HEK293T (cell line): Measurements from ENCODE around the gene KIAA1328.

Experiments
- CTCF ChIA-PET: fragments of 350-600 bp; formaldehyde crosslinking; extraction: SDS; loops from one replicate; lab custom pipeline; 2021; ENCODE audit warnings: antibody characterized with exemption, inconsistent platforms; lab: Yijun Ruan, JAX
- POLR2A ChIA-PET: fragments of 350-600 bp; formaldehyde crosslinking; extraction: SDS; loops from one replicate; lab custom pipeline; 2020; ENCODE audit warnings: antibody characterized with exemption, inconsistent platforms; lab: Yijun Ruan, JAX
- DNase-seq: peaks from one replicate; pipeline ENCODE4 v3.0.0; 2012; ENCODE audit warnings: mixed read lengths; ENCODE audit errors: extremely low spot score
- ARNT ChIP-seq: fragments of 450-650 bp; IDR thresholded peaks from 2 replicates; pipeline ENCODE4 v1.6.1; 2017; ENCODE audit warnings: mild to moderate bottlenecking
- BHLHE40 ChIP-seq: fragments of 450-650 bp; IDR thresholded peaks from 2 replicates; pipeline ENCODE4 v1.6.1; 2016; ENCODE audit warnings: mild to moderate bottlenecking, moderate library complexity, borderline replicate concordance
- CTBP1 ChIP-seq: fragments of 450-650 bp; IDR thresholded peaks from 2 replicates; pipeline ENCODE4 v1.6.1; 2016; ENCODE audit warnings: borderline replicate concordance
- ELF4 ChIP-seq: fragments of 450-650 bp; IDR thresholded peaks from 2 replicates; pipeline ENCODE4 v1.6.1; 2017; ENCODE audit warnings: antibody characterized with exemption
- FOXA1 ChIP-seq: fragments of 450-650 bp; IDR thresholded peaks from 2 replicates; pipeline ENCODE4 v1.6.1; 2016; ENCODE audit warnings: mild to moderate bottlenecking
- FOXK2 ChIP-seq: fragments of 450-650 bp; IDR thresholded peaks from 2 replicates; pipeline ENCODE4 v1.6.1; 2016; ENCODE audit warnings: mild to moderate bottlenecking
- FOXM1 ChIP-seq: fragments of 450-650 bp; IDR thresholded peaks from 2 replicates; pipeline ENCODE4 v1.6.1; 2017; ENCODE audit warnings: mild to moderate bottlenecking, borderline replicate concordance
- HDGF ChIP-seq: fragments of 450-650 bp; IDR thresholded peaks from 2 replicates; pipeline ENCODE4 v1.6.1; 2017; ENCODE audit warnings: antibody characterized with exemption, borderline replicate concordance
- L3MBTL2 ChIP-seq: fragments of 450-650 bp; conservative IDR thresholded peaks from 2 replicates; pipeline ENCODE4 v1.6.1; 2016; ENCODE audit warnings: mild to moderate bottlenecking
- LEF1 ChIP-seq: fragments of 450-650 bp; IDR thresholded peaks from 2 replicates; pipeline ENCODE4 v1.6.1; 2017; ENCODE audit warnings: mild to moderate bottlenecking, borderline replicate concordance
- NFRKB ChIP-seq: fragments of 450-650 bp; IDR thresholded peaks from 2 replicates; pipeline ENCODE4 v1.6.1; 2016; ENCODE audit warnings: mild to moderate bottlenecking, moderate library complexity
- SP1 ChIP-seq: fragments of 450-650 bp; IDR thresholded peaks from 2 replicates; pipeline ENCODE4 v1.6.1; 2017
- SUZ12 ChIP-seq: fragments of 450-650 bp; IDR thresholded peaks from 2 replicates; pipeline ENCODE4 v1.6.1; 2016; ENCODE audit warnings: mild to moderate bottlenecking
- TARDBP ChIP-seq: fragments of 450-650 bp; IDR thresholded peaks from 2 replicates; pipeline ENCODE4 v1.6.1; 2016
- ZNF384 ChIP-seq: fragments of 450-650 bp; IDR thresholded peaks from 2 replicates; pipeline ENCODE4 v1.6.1; 2016
- TF ChIP-seq, protein P1 (sequence below): fragments of 450-650 bp; IDR thresholded peaks from 2 replicates; pipeline ENCODE4 v1.6.1; 2016

Gene KIAA1328

DNA sequence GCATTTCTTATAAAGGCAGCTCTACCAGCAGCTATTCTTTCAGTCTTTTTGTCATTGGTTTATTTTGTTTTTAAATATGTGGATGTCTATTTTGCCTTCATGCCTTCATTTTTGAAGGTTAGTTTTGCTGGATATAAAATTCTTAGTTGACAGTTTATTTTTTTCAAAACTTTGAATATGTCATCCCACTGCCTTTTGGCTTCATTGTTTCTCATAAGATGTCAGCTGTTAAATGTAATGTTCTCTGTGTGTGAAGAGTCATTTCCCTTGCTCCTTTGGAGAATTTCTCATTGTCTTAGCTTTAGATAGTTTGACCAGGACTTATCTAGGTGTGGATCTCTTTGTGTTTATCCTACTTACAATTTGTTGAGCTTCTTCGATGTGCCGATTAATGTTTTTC, 213.5 kb downstream of the KIAA1328 start:
- no peak for TF ChIP-seq ELF4
- peak; percentile 26; the same call in 1 of the 2 replicates for TF ChIP-seq ZNF384
- ChIA-PET POLR2A (no interaction called here), CTCF (no interaction called here)
- no peak for DNase-seq

- no peak for DNase-seq
- CTCF ChIA-PET = no interaction called here
- POLR2A ChIA-PET = no interaction called here
- TF ChIP-seq HDGF (no peak), CTBP1 (no peak), SP1 (no peak), ARNT (no peak), FOXA1 (no peak), FOXK2 (no peak), L3MBTL2 (no peak), ZNF384 (no peak), NFRKB (no peak), BHLHE40 (no peak), FOXM1 (no peak)
Measured at GRCh38 chr18:37055137-37055802, 226.3 kb downstream of the KIAA1328 start.

GRCh38 chr18:37064187-37064586, 235.3 kb downstream of the KIAA1328 start:
- POLR2A ChIA-PET = no interaction called here
- DNase-seq = no peak
- TF ChIP-seq CTBP1 (no peak), L3MBTL2 (no peak), SP1 (no peak), ELF4 (no peak), TARDBP (no peak), ZNF384 (no peak), FOXK2 (no peak), FOXM1 (no peak), FOXA1 (no peak), NFRKB (no peak), SUZ12 (no peak), LEF1 (no peak), BHLHE40 (no peak), HDGF (no peak)
- TF ChIP-seq, protein P1, sequence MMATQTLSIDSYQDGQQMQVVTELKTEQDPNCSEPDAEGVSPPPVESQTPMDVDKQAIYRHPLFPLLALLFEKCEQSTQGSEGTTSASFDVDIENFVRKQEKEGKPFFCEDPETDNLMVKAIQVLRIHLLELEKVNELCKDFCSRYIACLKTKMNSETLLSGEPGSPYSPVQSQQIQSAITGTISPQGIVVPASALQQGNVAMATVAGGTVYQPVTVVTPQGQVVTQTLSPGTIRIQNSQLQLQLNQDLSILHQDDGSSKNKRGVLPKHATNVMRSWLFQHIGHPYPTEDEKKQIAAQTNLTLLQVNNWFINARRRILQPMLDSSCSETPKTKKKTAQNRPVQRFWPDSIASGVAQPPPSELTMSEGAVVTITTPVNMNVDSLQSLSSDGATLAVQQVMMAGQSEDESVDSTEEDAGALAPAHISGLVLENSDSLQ = no peak
- CTCF ChIA-PET = no interaction called here

DNA sequence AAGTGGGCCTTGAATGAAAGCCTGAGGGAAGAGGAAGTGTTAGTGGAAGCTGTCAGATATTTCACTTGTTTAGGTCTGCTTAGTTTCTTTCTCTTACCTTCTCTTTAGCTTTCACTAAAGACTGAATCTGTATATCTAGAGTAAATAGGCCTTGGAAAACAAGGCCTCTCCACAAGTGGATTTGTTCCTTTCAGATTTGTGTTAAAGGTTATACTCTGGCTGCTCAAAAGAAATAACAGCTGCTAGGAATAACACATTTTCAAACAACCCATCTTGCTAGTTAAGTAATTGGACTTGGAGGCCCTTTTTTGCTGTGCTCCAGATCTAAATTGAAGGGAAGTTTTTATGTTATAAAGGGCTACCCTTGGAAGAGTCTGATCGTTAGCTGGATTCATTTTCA, 236.3 kb downstream of the KIAA1328 start:
- no peak for TF ChIP-seq LEF1
- DNase-seq = no peak
- CTCF ChIA-PET = no interaction called here
- POLR2A ChIA-PET = no interaction called here

DNA sequence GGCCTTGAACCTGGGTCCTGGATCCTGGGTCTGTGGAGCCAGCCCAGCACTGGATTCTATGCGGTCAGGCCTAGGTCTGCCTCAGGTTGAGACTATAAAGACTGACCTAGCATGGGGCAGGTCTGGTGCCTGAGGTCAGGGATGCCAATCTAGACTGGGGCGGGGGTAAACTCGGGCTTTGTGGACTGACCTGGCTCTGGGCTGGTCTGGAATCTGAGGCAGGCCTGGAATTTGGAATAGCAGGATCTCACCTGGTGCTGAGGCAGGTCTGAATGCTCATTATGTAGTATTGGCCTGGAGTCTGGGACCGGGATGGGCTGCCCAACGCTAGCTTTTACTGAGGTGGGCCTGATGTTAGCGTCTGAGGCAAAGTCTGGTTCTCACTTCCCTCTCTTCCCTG, 256.0 kb downstream of the KIAA1328 start:
- POLR2A ChIA-PET = no interaction called here
- no peak for DNase-seq
- CTCF ChIA-PET = no interaction called here
- TF ChIP-seq LEF1 (no peak), NFRKB (no peak), ELF4 (no peak), TARDBP (no peak), HDGF (no peak), BHLHE40 (no peak), FOXM1 (no peak), CTBP1 (no peak), ZNF384 (no peak), SP1 (no peak), FOXA1 (no peak), FOXK2 (no peak), L3MBTL2 (no peak), ARNT (no peak), SUZ12 (no peak)
- TF ChIP-seq, protein P1 = no peak

DNA sequence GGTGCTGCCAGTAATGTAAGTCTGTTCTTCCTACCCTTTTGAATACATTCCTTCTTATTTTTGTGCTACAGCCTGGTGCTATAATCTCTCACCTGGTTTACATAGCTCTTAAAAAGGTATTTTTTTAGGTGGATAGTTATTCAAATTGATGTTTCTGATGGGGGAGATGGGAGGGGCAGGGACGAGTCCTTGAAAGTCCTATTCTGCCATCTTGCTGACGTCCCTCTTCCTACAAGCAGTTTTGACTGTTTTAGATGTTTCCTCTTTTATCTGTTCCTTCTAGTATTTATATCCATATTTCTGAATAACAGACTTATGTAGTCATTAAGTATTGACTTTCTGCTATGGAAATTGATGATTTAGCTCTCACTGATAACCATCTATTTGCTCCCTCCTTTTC, 256.4 kb downstream of the KIAA1328 start:
- ChIA-PET POLR2A (no interaction called here), CTCF (interaction anchor here (0.6 kb wide), 1 partner anchor 1350 kb away, joined by 3 read pairs; no protein-coding TSS in a partner anchor)
- TF ChIP-seq SUZ12 (no peak), L3MBTL2 (no peak), HDGF (no peak), TARDBP (no peak), BHLHE40 (no peak), CTBP1 (no peak), LEF1 (no peak)
- DNase-seq = no peak

DNA sequence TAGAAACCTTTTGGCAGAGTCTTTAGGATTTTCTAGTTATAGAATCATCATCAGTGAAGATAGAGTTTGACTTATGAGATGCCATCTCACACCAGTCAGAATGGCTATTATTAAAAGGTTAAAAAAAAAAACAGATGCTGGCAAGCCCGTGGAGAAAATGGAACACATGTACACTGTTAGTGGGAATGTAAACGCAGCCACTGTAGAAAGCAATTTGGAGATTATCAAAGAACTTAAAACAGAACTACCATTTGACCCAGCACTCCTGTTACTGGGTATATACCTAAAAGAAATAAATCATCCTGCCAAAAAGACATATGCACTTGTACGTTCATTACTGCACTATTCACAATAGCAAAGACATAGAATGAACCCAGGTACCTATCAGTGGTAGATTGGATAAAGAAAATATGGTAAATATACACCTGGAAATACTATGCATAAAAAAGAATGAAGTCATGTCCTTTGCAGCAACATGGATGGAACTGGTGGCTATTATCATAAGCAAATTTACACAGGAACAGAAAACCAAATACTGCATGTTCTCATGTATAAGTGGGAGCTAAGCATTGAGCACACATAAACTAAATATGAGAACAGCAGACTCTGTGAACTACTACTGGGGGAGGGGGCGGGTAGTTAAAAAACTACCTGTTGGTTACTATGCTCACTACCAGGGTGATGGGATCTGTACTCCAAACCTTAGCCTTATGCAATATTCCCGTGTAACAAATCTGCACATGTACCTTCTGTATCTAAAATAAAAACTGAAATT, 279.0 kb downstream of the KIAA1328 start:
- TF ChIP-seq ARNT (no peak), LEF1 (no peak), ELF4 (no peak), FOXA1 (no peak)
- ChIA-PET CTCF (no interaction called here), POLR2A (no interaction called here)
- DNase-seq = no peak
